HG03108 (cell line): ENCODE results near the gene TXNDC16.
A peak's percentile ranks its signal among the peaks of the same experiment; 100 is the strongest.

ENCODE experiments used
- ATAC-seq: cut with Tn5 transposase; IDR thresholded peaks from one replicate; pipeline ENCODE4 v1.9.1; 2021; ENCODE audit warnings: moderate library complexity; ENCODE audit not compliant: unreplicated experiment

Gene TXNDC16

GRCh38 chr14:52455291-52456088 is 96.8 kb downstream of the TXNDC16 start:
- ATAC-seq, result no peak

GRCh38 chr14:52447236-52447635 is 105.1 kb downstream of the TXNDC16 start:
- ATAC-seq, result no peak

GRCh38 chr14:52446355-52446754 is 106.0 kb downstream of the TXNDC16 start:
- no peak for ATAC-seq

GRCh38 chr14:52443506-52443905 is 108.8 kb downstream of the TXNDC16 start:
- no peak for ATAC-seq

- no peak for ATAC-seq
Observed at GRCh38 chr14:52442602-52443001, 109.7 kb downstream of the TXNDC16 start.

GRCh38 chr14:52442166-52442565 is 110.1 kb downstream of the TXNDC16 start:
- no peak for ATAC-seq

GRCh38 chr14:52439476-52439875 is 112.8 kb downstream of the TXNDC16 start:
- no peak for ATAC-seq

- no peak for ATAC-seq
Observed at GRCh38 chr14:52434955-52435354, 117.3 kb downstream of the TXNDC16 start.

GRCh38 chr14:52430474-52430873 is 121.8 kb downstream of the TXNDC16 start:
- ATAC-seq, result no peak

- ATAC-seq, result no peak
Observed at GRCh38 chr14:52429451-52429850, 122.9 kb downstream of the TXNDC16 start.

GRCh38 chr14:52427460-52427859 is 124.8 kb downstream of the TXNDC16 start:
- ATAC-seq, result no peak

- ATAC-seq, result no peak
Observed at GRCh38 chr14:52422650-52423356, 129.5 kb downstream of the TXNDC16 start.

- no peak for ATAC-seq
Observed at GRCh38 chr14:52417139-52417538, 135.2 kb downstream of the TXNDC16 start.

GRCh38 chr14:52413729-52414408 is 138.4 kb downstream of the TXNDC16 start:
- ATAC-seq, result no peak

GRCh38 chr14:52412426-52412825 is 139.9 kb downstream of the TXNDC16 start:
- no peak for ATAC-seq

GRCh38 chr14:52405314-52405713 is 147.0 kb downstream of the TXNDC16 start:
- no peak for ATAC-seq

GRCh38 chr14:52402812-52403526 is 149.3 kb downstream of the TXNDC16 start:
- ATAC-seq, result peak; percentile 68

- ATAC-seq, result no peak
Observed at GRCh38 chr14:52400846-52401245, 151.5 kb downstream of the TXNDC16 start.

GRCh38 chr14:52399921-52400595 is 152.2 kb downstream of the TXNDC16 start:
- ATAC-seq, result no peak

- ATAC-seq, result no peak
Observed at GRCh38 chr14:52399104-52399503, 153.2 kb downstream of the TXNDC16 start.

- ATAC-seq, result no peak
Observed at GRCh38 chr14:52397844-52398243, 154.5 kb downstream of the TXNDC16 start.
